ENCODE results near the gene ZNHIT1. TPM values are rescaled to one million over a fixed set of nuclear protein-coding genes. Genes with fewer than 3 reads are reported as not detected.

The ZNHIT1 gene
- 63.0 TPM for polyA plus RNA-seq (2013, experiment 1 of 2; ENCODE audit: insufficient read length)
- polyA plus RNA-seq (2013, experiment 2 of 2; ENCODE audit: insufficient read length) = 53.5 TPM

- DNase-seq = peak; percentile 98
Measured at GRCh38 chr7:101217388-101218235, at the start of gene ZNHIT1, which contains the start of gene PLOD3. Gene ZNHIT1 (plus strand): TSS chr7:101218165. CDS start chr7:101218196, 31 bp downstream. Gene PLOD3 (minus strand): TSS chr7:101217581. CDS start chr7:101217274, 307 bp downstream.

- no peak for DNase-seq
Measured at GRCh38 chr7:101168412-101169049, 49.4 kb upstream of the ZNHIT1 start.

GRCh38 chr7:101169110-101169837, 48.7 kb upstream of the ZNHIT1 start:
- DNase-seq = no peak

- peak; percentile 51 for DNase-seq
Measured at GRCh38 chr7:101169838-101170551, 48.0 kb upstream of the ZNHIT1 start.

- no peak for DNase-seq
Measured at GRCh38 chr7:101170617-101171441, 47.1 kb upstream of the ZNHIT1 start.

- DNase-seq = no peak
Measured at GRCh38 chr7:101171442-101171837, 46.5 kb upstream of the ZNHIT1 start.

- no peak for DNase-seq
Measured at GRCh38 chr7:101172005-101172853, 45.7 kb upstream of the ZNHIT1 start.

- DNase-seq = peak; percentile 88
Measured at GRCh38 chr7:101172854-101173751, 44.9 kb upstream of the ZNHIT1 start.

GRCh38 chr7:101173752-101174244, 44.2 kb upstream of the ZNHIT1 start:
- DNase-seq = peak; percentile 44

GRCh38 chr7:101174322-101174854, 43.6 kb upstream of the ZNHIT1 start:
- DNase-seq = no peak

GRCh38 chr7:101175664-101176063, 42.3 kb upstream of the ZNHIT1 start:
- no peak for DNase-seq

- no peak for DNase-seq
Measured at GRCh38 chr7:101177644-101178043, 40.3 kb upstream of the ZNHIT1 start.

- DNase-seq = no peak
Measured at GRCh38 chr7:101179117-101179516, 38.8 kb upstream of the ZNHIT1 start.

- no peak for DNase-seq
Measured at GRCh38 chr7:101179713-101180112, 38.3 kb upstream of the ZNHIT1 start.

- no peak for DNase-seq
Measured at GRCh38 chr7:101180130-101180755, 37.7 kb upstream of the ZNHIT1 start, which contains the start of gene NAT16. Gene NAT16 (minus strand): TSS chr7:101180293. CDS start chr7:101174807, 5,486 bp downstream.

- DNase-seq = peak; percentile 67
Measured at GRCh38 chr7:101185258-101185839, 32.6 kb upstream of the ZNHIT1 start.

- DNase-seq = no peak
Measured at GRCh38 chr7:101186194-101186593, 31.8 kb upstream of the ZNHIT1 start.
